OCI-LY1 (cell line): ENCODE data around the gene FBXW8.

Experiments used
- H2AFZ ChIP-seq: fragments of 200-600 bp; sonication (generic), shearing (Covaris generic); 2 replicates; pipeline ENCODE4 v1.6.0; 2014; ENCODE audit warnings: antibody characterized with exemption, mild to moderate bottlenecking, low read length
- H3F3A ChIP-seq: fragments of 200-600 bp; sonication (generic), shearing (Covaris generic); 2 replicates; pipeline ENCODE4 v1.6.0; 2014; ENCODE audit warnings: mild to moderate bottlenecking, antibody characterized with exemption, low read length, moderate library complexity; ENCODE audit not compliant: insufficient read depth
- H3K27ac ChIP-seq: fragments of 200-600 bp; sonication (generic); 2 replicates; pipeline ENCODE4 v1.5.1; 2014; ENCODE audit warnings: low read length, mixed run types, mild to moderate bottlenecking, low read depth; ENCODE audit not compliant: poor library complexity, severe bottlenecking
- H3K27me3 ChIP-seq: fragments of 200-600 bp; sonication (generic); 2 replicates; pipeline ENCODE4 v1.6.0; 2014; ENCODE audit warnings: antibody characterized with exemption, mild to moderate bottlenecking, low read length, moderate library complexity; ENCODE audit not compliant: insufficient read depth
- H3K36me3 ChIP-seq: fragments of 200-600 bp; sonication (generic); 2 replicates; pipeline ENCODE4 v1.6.1; 2014; ENCODE audit warnings: mild to moderate bottlenecking, antibody characterized with exemption, low read length, moderate library complexity, mixed read lengths; ENCODE audit not compliant: insufficient read depth
- H3K4me1 ChIP-seq: fragments of 200-600 bp; sonication (generic); 2 replicates; pipeline ENCODE4 v1.5.1; 2014; ENCODE audit warnings: mild to moderate bottlenecking, low read length, moderate library complexity; ENCODE audit not compliant: insufficient read depth, severe bottlenecking
- H3K4me2 ChIP-seq: fragments of 200-600 bp; sonication (generic), shearing (Covaris generic); 2 replicates; pipeline ENCODE4 v1.6.1; 2014; ENCODE audit warnings: low read length
- H3K4me3 ChIP-seq: fragments of 200-600 bp; sonication (generic); 2 replicates; pipeline ENCODE4 v1.5.1; 2014; ENCODE audit warnings: low read length, low read depth, mild to moderate bottlenecking, mixed read lengths; ENCODE audit not compliant: poor library complexity, severe bottlenecking
- H3K79me2 ChIP-seq: fragments of 200-600 bp; shearing (Covaris generic); 2 replicates; pipeline ENCODE4 v1.6.1; 2016; ENCODE audit warnings: mixed run types, low read length, mixed read lengths; ENCODE audit not compliant: insufficient read depth
- H3K9ac ChIP-seq: fragments of 200-600 bp; sonication (generic), shearing (Covaris generic); 2 replicates; pipeline ENCODE4 v1.6.1; 2014; ENCODE audit warnings: mild to moderate bottlenecking, low read length, mixed read lengths
- H3K9me2 ChIP-seq: fragments of 200-600 bp; sonication (generic), shearing (Covaris generic); 2 replicates; pipeline ENCODE4 v1.6.1; 2014; ENCODE audit warnings: low read depth, mild to moderate bottlenecking, low read length, mixed read lengths
- H3K9me3 ChIP-seq: fragments of 200-600 bp; shearing (Covaris generic); 2 replicates; pipeline ENCODE4 v1.6.1; 2014; ENCODE audit warnings: low read length, mixed read lengths
- H4K20me1 ChIP-seq: fragments of 200-600 bp; sonication (generic), shearing (Covaris generic); 2 replicates; pipeline ENCODE4 v1.6.0; 2016; ENCODE audit warnings: mild to moderate bottlenecking, low read length; ENCODE audit not compliant: insufficient read depth
- CTCF ChIP-seq: fragments of 200-600 bp; sonication (generic), shearing (Covaris generic); IDR thresholded peaks from 2 replicates; pipeline ENCODE4 v1.5.1; 2017; ENCODE audit warnings: mild to moderate bottlenecking, antibody characterized with exemption, low read length, moderate library complexity, mixed read lengths
- EZH2 ChIP-seq: fragments of 200-600 bp; sonication (generic), shearing (Covaris generic); IDR thresholded peaks from 2 replicates; pipeline ENCODE4 v1.8.0; 2017; ENCODE audit warnings: borderline replicate concordance, mixed run types, mild to moderate bottlenecking, antibody characterized with exemption, low read length, moderate library complexity, mixed read lengths

The FBXW8 gene

GRCh38 chr12:117026921-117027250, 116.1 kb downstream of the FBXW8 start:
- H3K27me3 ChIP-seq: no peaks in the 10 kb centered on the region
- no peak for TF ChIP-seq CTCF
- no peak for TF ChIP-seq EZH2
- peaks cover 45% of the 10 kb centered on the region for H3K36me3 ChIP-seq
- H3K79me2 ChIP-seq: no peaks in the 10 kb centered on the region
- H2AFZ ChIP-seq: no peak overlapping the region
- H4K20me1 ChIP-seq: no peaks in the 10 kb centered on the region
- H3K9me3 ChIP-seq: no peaks in the 10 kb centered on the region
- H3K4me1 ChIP-seq: no peaks in the 10 kb centered on the region
- H3K4me3 ChIP-seq: no peak overlapping the region
- H3K9ac ChIP-seq: no peak overlapping the region
- H3F3A ChIP-seq: no peaks in the 10 kb centered on the region
- H3K4me2 ChIP-seq: no peak overlapping the region
- H3K27ac ChIP-seq: no peak overlapping the region
- H3K9me2 ChIP-seq: no peaks in the 10 kb centered on the region

GRCh38 chr12:117027251-117028086, 116.7 kb downstream of the FBXW8 start:
- no peak overlapping the region for H3K9ac ChIP-seq
- no peaks in the 10 kb centered on the region for H3K79me2 ChIP-seq
- H4K20me1 ChIP-seq: no peaks in the 10 kb centered on the region
- peaks cover 45% of the 10 kb centered on the region for H3K36me3 ChIP-seq
- TF ChIP-seq EZH2 (no peak), CTCF (no peak)
- no peak overlapping the region for H3K4me2 ChIP-seq
- H3K9me3 ChIP-seq: no peaks in the 10 kb centered on the region
- H3K27ac ChIP-seq: no peak overlapping the region
- H3K4me1 ChIP-seq: no peaks in the 10 kb centered on the region
- H3K27me3 ChIP-seq: no peaks in the 10 kb centered on the region
- H3F3A ChIP-seq: no peaks in the 10 kb centered on the region
- no peaks in the 10 kb centered on the region for H3K9me2 ChIP-seq
- no peak overlapping the region for H3K4me3 ChIP-seq
- no peak overlapping the region for H2AFZ ChIP-seq

GRCh38 chr12:117028254-117028653, 117.5 kb downstream of the FBXW8 start:
- peaks cover 45% of the 10 kb centered on the region for H3K36me3 ChIP-seq
- peaks cover 5% of the 10 kb centered on the region for H3K4me1 ChIP-seq

More at GRCh38 chr12:117028254-117028653, 117.5 kb downstream of the FBXW8 start:
- Histone ChIP-seq H2AFZ (no peak overlapping the region), H3K27me3 (no peaks in the 10 kb centered on the region), H3K9me2 (no peaks in the 10 kb centered on the region), H3K4me3 (no peak overlapping the region), H3K4me2 (no peak overlapping the region), H3K9me3 (no peaks in the 10 kb centered on the region), H3K9ac (no peak overlapping the region), H3K79me2 (no peaks in the 10 kb centered on the region), H4K20me1 (no peaks in the 10 kb centered on the region), H3F3A (no peaks in the 10 kb centered on the region), H3K27ac (no peak overlapping the region)
- no peak for TF ChIP-seq EZH2
- no peak for TF ChIP-seq CTCF
